NCI-H1048 (cell line): ENCODE results near the gene SPANXN2.
"Not testable (repeated sequence)": the region's sequence is repeated elsewhere in the genome, so short reads cannot be mapped to it uniquely, and the experiment has no call there.

Experiments
- DNase-seq: peaks from one replicate; lab custom pipeline; 2025; lab: John Stamatoyannopoulos, UW

The SPANXN2 gene

GRCh38 chrX:143720652-143721051 is at the start of gene SPANXN2:
SPANXN2 (minus strand) TSS chrX:143720752; CDS start chrX:143720668, 84 bp downstream.
- not testable (repeated sequence) for DNase-seq

- no peak for DNase-seq
Observed at GRCh38 chrX:143768976-143769375, 48.4 kb upstream of the SPANXN2 start.

GRCh38 chrX:143767789-143768188 is 47.2 kb upstream of the SPANXN2 start:
- DNase-seq: not testable (repeated sequence)

GRCh38 chrX:143757887-143758286 is 37.3 kb upstream of the SPANXN2 start:
- no peak for DNase-seq

GRCh38 chrX:143757375-143757774 is 36.8 kb upstream of the SPANXN2 start:
- no peak for DNase-seq

GRCh38 chrX:143754183-143754582 is 33.6 kb upstream of the SPANXN2 start:
- DNase-seq: no peak

- DNase-seq: no peak
Observed at GRCh38 chrX:143733866-143734265, 13.3 kb upstream of the SPANXN2 start.

GRCh38 chrX:143726296-143726695 is 5.7 kb upstream of the SPANXN2 start:
- DNase-seq: no peak

GRCh38 chrX:143701460-143701859 is 19.1 kb downstream of the SPANXN2 start:
- DNase-seq: no peak

- no peak for DNase-seq
Observed at GRCh38 chrX:143694885-143695284, 25.7 kb downstream of the SPANXN2 start.

- DNase-seq: no peak
Observed at GRCh38 chrX:143683486-143683885, 37.1 kb downstream of the SPANXN2 start.

GRCh38 chrX:143674926-143675325 is 45.6 kb downstream of the SPANXN2 start:
- DNase-seq: no peak

GRCh38 chrX:143669395-143669794 is 51.2 kb downstream of the SPANXN2 start:
- DNase-seq: no peak

GRCh38 chrX:143664302-143664701 is 56.2 kb downstream of the SPANXN2 start:
- no peak for DNase-seq

GRCh38 chrX:143663755-143664154 is 56.8 kb downstream of the SPANXN2 start:
- DNase-seq: no peak
